ACHN (cell line): ENCODE measurements around the gene USP40.

Source experiments
- DNase-seq: peaks from one replicate; pipeline ENCODE4 v3.0.0-alpha.2; 2015
- in situ Hi-C: cut with HindIII; loops from 2 replicates; pipeline ENCODE4 v1.10.0; 2017; ENCODE audit warnings: low sequenced_read_pairs, low pct_ligation_motif_present, low pct_unique_long_range_greater_than_20kb

USP40 gene

DNA sequence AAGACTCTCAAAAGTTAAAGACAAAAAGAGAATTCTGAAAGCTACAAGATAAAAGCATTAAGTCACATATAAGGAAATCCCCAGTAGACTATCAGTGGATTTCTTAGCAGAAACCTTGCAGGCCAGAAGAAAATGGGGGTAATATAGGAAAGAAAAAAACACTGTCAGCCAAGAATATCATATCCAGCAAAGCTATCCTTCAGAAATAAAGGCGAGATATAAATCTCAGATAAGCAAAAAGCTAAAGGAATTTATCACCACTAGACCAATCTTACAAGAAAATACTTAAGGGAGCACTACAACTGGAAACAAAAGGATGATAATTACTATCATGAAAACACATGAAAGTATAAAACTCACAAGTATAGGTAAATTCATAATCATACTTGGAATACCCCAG is 63.1 kb downstream of the USP40 start:
- no peak for DNase-seq
- in situ Hi-C loops = no loop called here

DNA sequence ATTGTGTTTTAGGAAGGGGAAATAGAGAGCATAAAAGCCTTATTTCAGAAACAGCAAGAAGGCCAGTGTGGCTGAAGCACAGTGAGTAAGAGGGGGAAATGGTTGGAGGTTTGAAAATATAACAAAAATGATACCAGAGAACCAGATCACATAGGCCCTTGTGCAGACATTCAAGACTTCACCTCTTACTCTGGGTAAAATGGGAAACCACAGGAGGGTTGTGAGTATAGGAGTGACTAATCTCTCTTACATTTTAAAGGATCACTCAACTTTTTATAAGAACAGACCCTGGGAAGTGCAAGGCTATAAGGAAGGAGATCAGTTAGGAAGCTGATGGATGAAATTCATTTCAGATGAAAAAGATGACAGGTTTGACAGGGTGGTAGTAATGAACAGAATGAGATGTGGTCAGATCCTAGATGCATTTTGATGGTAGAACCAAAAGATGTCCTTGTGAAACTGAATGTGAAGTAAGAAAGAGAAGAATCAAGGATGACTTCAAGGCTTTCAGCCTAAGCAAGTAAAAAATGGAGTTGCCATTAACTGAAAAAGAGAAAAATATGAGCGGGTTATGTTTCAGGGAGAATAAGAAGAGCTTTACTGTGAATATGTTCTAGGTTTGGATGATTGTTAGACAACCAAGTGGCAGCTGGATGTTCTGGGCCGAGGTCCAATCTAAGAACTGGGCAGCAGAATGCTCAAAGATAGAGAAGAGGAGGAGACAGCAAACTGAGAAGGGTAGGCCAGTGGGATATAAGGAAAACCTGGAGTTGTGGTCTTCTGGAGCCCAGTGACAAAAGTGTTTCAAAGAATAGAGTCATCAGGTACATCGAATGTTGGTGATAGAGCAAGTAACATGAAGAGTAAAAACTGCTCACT is 65.1 kb downstream of the USP40 start:
- peak; percentile 25 for DNase-seq
- in situ Hi-C loops = no loop called here

DNA sequence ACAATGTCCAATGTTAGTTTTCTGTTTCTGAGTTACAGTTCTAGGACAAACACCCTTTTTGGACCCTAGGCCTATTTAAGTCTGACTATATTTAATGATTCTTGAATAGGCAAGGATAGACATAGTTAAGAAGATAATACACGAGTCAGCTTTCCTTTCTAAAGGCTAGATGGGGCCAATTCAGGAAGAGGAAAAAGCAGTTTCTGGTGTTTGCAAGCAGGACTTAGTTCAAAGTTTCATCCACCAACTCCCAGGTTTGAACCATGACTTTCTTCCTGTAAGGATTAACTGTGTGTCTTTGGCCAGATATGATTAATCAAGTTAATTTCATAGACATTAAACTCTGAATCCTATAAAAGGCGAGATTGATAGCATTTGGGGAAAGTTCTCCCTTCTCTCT is 66.7 kb downstream of the USP40 start:
- DNase-seq = no peak
- in situ Hi-C loops = no loop called here

DNA sequence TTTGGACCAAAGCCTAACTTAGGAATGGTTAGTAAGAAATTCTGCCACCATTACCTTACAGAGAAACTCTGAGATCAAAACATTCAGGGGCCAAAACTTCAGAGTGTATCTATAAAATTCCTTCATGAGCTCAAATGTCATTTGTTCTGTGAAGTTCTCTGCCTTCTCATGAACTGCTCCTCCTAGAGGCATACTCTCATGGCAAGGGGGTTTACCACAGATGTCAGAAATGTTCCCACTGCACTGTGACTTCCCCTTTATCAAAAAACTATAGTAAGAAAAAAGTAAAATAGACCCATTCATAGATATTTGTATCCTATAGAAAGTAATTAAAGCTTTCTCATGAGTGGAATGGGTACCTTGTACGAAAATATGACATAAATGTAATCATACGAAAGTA is 68.5 kb downstream of the USP40 start:
- in situ Hi-C loops = no loop called here
- DNase-seq = no peak

DNA sequence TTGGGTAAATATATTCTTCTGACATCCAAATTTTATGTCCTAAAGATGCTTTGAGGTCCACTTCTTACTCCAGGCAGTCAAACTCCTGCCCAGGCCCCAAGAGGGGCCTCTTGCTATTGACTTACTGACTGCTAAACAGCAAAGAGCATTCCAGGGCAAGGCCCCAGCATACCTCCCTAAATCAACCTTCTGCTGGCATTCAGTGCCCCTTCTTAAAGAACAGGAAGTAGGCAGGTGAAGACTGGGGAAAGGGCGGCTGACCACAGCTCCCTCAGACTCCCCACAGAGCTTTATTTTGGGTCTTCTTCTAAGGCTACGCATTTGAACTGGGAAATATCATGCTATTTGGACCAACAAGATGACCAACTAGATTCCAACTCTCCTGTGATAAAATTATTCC is 68.9 kb downstream of the USP40 start:
- no peak for DNase-seq
- in situ Hi-C loops = no loop called here

DNA sequence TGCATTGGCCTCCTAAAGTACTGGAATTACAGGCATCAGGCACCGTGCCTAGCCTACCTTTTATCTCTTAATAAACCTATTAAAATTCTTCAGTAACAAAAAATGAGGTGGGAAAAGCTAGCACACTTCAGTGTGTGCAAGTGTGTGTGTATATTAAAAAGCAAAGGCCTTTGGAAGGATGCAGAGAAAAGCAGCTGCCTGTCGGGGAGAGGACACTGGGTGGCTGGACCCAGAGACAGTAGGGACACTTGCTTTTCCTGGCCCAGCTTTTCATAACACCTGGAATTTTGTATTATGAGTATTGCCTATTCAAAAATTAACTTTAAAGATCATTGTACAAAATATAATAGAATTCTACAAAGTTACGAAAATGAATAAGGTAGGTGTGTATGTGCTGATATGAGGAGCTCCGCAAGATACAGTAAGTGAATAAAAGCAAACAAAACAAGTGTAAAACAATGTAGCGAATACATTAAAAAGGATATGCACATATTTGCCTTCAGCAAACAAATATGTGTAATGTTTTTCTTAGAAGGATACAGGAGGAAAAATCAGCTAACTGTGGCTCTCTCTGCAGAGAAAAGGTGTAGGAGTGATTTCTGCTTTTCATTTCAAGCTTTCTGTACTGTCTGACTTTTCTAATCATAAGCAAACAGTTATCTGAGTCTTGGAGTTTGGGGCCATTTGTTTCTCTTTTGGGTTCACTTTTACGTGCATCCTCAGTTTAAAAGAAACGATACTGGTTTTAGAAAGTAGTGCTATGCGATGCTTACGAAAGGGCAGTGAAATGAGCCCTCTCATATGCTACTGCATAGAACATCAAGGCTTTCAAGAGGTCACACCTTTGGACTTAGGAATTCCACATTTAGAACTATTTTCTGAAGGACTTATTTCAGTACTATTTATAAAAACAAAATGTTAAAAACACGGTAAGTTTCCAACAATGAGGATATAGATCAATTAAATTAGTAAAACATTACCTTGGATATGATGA is 70.8 kb downstream of the USP40 start:
- no peak for DNase-seq
- in situ Hi-C loops = no loop called here

DNA sequence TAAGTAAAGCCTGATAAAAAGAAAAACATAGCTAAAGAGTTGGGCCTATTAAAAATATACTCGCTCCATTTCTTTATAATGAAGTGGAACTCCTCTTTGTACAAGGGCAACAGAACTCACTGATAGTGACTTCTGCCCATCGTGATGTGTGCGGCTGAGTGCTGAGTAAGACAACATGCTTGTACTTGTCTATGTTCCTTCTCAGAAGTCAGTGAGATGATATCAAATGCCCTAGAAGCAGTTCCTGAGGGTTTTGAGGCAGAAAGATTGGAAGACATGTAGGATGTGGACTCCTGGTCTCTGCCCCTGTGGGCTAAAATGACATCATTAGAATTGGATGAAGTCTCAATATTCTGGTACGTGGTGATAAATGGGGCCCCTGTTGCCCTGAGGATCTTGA is 73.8 kb downstream of the USP40 start:
- no peak for DNase-seq
- in situ Hi-C loops = no loop called here

DNA sequence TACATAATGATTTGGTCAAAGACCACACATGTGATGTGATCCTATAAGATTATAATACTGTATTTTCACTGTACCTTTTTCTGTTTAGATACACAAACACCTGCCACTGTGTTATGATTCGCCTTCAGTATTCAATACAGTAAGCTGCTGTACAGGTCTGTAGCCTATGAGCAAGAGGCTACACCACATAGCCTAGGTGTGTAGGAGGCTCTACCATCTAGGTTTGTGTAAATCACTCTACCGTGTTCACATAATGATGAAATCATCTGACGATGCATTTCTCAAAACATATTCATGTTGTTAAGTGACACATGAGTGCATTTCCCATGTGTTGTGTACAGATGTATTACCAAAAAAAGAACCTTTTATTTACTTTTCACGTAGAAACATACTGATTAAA is 74.5 kb downstream of the USP40 start:
- in situ Hi-C loops = no loop called here
- no peak for DNase-seq

DNA sequence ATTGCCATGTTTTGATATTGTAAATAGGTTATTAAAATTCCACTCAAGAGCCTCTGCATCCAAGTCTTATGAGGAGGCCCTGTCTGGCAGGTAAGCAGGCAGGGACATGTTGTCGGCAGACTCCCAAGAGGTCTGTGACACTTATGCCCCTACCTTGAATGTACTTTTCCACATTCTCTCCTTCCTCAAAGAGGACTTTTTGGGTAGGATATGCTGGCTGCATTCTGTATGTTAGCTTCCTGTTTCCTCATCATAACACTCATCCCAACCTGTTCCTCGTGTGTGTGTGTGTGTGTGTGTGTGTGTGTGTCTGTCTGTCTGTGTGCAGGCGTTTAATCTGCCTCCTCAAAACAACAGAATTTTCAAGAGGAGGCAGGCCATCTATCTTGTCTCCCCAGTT is 75.3 kb downstream of the USP40 start:
- DNase-seq = no peak
- in situ Hi-C loops = no loop called here

DNA sequence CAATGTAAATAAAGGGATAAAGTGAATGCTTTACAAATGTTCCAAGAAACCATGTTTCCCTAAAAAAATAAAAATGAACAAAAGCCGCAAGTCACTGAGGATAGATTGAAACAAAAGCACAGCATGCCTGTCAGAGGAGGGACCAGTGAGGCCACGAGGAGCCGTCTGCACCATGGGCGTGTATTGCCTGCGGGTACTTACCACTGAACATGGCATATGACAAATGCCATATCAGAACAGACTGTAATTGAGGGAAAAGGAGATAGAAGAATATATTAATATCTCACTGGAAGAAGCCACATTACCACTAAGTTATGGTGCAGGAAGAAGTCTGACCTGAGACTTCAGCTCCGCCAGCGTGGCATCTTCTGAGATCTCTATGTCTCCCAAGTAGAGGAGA is 75.8 kb downstream of the USP40 start:
- in situ Hi-C loops = no loop called here
- DNase-seq = no peak

DNA sequence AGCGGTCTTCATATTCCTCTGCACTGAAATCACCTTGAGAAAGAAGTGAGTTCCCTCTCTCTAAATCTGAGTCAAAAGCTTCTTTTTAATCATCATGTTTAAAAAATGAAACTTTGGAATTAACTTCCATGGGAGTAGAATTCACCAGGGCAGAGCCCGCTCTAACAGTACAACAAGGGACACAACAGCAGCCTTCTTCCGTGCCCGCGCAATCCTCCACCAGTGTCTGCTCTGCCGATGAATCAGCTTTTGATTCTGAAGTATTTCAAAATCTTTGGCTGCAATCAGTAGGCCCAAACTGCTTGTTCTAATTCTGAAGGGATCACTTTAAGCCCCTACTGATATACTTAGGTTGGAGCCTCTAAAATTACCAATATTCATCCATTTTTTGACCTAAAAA is 76.9 kb downstream of the USP40 start:
- in situ Hi-C loops = no loop called here
- DNase-seq = peak; percentile 11

DNA sequence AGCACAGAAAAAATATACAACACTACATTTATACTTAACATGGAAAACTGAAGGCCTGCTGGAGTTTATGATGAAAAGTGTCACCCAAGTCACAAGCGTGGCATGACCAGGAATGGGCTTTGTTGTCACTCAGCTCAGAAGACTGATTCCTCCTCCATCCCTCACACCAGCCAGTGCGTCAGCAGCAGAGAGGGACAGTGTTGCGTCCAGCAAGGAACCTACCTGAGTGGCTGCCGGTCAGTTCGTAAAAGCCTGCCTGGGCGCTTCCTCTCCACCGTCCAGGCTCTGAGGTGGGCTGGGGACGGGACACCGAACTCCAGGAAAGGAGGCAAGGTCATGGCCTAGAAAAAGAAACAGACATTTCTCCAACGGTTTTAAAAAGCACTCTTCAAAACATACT is 77.4 kb downstream of the USP40 start:
- DNase-seq = no peak
- in situ Hi-C loops = no loop called here

DNA sequence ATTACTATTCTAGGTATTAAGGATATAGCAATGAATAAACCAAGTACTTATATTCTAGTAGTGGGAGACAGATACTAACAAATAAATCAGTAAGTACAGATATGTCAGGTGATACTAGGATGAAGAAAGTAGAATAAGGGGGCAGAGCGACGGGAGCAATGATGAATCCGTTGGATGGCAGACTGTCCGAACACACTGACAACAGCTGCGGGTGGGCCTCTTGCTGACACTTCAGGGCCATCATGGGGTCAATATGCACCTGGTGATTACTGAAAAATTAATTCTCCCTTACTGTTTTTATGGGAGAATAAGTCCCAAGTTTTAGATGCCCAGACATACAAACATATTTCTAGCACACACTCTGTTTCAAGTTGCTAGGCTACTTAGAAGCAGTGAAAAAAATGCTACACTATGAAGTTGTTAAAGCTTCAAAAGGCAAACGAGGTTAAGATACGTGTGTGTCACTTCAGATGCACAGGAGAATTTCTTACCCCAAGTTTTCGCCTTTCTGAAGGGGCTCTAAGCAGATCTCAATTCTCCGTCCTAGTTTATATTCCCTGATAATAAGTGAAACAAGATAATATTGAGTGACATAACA is 78.7 kb downstream of the USP40 start:
- DNase-seq = peak; percentile 43
- in situ Hi-C loops = no loop called here

DNA sequence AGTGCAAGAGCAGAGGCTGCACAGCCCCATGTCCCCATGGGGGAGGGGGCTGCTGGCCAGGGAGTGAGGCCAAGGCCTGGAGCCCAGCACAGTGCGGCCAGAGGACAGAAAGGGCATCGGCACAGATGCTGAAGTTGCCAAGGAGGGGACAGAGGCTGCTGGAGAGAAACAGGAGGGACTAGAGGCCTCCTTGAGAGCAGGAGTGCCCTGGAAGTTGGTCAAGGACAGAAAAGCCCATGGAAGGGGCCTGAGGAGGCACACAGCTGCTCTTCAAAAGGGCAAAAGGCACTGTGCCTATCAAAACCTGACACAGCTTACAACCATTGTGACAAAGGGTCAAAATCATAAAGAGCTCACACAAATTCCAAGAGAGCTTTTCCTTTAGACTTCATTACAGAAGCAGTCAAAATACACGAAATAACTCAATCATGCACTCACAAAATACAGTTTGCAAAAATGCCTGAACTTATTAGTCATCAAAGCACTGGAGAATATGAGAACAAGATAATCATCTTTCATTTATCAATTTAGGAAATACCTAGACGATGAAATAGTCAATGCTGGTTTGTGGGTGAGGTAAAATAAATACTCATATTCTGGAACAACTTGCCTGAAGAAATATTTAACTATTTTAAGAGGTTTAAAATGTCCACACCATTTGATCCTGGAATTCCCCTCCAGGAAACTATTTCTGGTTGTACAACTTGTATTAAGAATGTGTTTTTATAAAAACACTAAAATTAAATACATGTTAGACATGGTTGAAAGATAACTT is 79.6 kb downstream of the USP40 start:
- in situ Hi-C loops = no loop called here
- DNase-seq = peak; percentile 92

DNA sequence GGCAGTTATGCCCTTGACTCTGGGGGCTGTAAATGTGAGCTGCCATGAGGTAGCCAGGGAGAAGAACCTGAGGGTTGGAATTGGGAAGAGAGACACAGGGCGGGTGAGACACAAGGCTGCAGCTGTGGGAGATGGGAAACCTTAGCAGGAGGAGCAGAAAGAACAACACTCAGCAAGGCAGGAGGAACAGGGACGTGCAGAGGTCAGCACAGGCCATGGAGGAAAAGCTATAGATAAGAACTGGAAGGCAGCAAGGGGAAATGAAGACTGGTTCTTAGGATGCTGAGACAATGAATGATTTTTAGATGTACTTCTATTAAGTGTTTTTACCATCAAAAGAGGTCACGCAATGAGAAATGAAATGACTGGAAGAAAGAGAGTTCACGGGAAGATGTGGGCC is 80.2 kb downstream of the USP40 start:
- no peak for DNase-seq
- in situ Hi-C loops = no loop called here

DNA sequence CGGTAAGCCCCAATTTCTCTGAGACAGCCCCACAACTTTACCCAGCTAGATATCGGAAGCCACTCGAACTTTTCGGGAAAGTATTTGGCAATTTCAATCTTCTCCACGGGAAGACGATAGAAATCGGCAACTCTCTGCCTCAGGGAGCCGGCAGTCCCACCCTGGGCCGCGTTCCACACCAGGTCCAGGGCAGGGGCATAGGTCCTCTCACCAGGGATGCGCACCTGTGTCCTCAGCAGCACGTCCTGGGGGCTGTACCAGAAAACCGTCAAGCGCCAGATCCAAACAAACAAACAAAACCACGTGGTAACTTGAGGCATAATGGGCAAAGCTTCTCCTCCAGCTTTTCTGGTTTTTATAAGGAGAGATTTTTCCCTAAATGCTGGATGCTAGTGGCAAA is 80.9 kb downstream of the USP40 start:
- in situ Hi-C loops = no loop called here
- no peak for DNase-seq

DNA sequence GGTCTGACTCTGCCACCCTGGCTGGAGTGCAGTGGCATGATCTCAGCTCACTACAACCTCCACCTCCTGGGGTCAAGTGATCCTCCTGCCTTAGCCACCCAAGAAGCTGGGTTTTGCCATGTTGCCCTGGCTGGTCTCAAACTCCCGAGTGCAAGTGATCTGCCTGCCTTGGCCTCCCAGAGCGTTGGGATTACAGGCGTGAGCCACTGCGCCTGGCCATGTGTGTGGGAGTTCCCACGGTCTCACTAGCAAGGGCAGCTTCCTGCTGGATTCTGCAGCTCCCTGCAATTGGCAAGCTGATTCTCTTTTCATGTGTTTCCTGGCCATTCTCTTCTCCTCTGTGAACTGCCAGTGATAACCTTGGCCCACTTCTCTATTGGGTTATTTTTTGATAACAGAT is 84.0 kb downstream of the USP40 start:
- in situ Hi-C loops = no loop called here

DNA sequence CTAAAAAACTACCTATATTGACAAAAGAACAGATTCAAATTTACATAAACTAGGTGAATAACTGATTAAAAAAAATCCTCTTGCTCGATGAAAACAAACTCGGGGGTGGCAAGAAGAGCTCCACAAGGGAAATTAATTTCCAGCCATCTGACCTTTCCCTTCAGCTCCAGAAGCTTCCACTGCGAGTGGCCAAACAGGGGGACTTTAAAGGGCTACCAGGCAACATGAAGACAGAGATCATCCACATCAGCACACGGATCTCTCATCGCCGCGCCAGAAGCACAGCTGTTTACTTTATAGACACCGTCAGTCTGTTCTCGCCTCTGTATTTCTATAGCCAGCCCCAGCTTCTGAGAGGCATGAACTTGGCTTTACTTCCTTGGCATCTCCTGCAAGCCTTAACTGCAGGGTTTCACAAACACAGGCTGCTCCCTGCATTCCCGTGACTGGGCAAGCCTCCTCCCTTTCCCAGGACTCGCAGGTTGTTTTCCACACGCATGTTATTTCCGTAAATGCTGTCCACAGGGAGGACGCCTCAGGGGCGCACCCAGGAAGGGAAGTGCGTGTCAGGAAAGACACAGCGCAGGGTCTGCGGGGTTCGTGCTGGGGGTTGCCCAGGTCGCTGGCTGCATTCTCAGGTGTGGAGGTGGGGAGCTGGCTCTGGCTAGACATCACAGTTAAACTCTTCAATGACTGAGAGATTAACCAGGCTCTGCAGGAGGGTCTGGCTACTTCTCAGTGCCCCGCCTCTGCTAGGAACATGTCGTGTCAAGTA is 85.0 kb downstream of the USP40 start:
- no peak for DNase-seq
- in situ Hi-C loops = no loop called here

More for the DNA sequence above, 84.0 kb downstream of the USP40 start:
- no peak for DNase-seq
